HG03025 (cell line): ENCODE measurements around the gene XAGE3.
A peak's percentile ranks its signal among the peaks of the same experiment; 100 is the strongest.
"Not testable (repeated sequence)": the region's sequence is repeated elsewhere in the genome, so short reads cannot be mapped to it uniquely, and the experiment has no call there.

Source experiments
- ATAC-seq: cut with Tn5 transposase; IDR thresholded peaks from one replicate; pipeline ENCODE4 v1.9.1; 2021; ENCODE audit warnings: mild to moderate bottlenecking, moderate library complexity; ENCODE audit not compliant: unreplicated experiment, low FRiP score

XAGE3 gene

DNA sequence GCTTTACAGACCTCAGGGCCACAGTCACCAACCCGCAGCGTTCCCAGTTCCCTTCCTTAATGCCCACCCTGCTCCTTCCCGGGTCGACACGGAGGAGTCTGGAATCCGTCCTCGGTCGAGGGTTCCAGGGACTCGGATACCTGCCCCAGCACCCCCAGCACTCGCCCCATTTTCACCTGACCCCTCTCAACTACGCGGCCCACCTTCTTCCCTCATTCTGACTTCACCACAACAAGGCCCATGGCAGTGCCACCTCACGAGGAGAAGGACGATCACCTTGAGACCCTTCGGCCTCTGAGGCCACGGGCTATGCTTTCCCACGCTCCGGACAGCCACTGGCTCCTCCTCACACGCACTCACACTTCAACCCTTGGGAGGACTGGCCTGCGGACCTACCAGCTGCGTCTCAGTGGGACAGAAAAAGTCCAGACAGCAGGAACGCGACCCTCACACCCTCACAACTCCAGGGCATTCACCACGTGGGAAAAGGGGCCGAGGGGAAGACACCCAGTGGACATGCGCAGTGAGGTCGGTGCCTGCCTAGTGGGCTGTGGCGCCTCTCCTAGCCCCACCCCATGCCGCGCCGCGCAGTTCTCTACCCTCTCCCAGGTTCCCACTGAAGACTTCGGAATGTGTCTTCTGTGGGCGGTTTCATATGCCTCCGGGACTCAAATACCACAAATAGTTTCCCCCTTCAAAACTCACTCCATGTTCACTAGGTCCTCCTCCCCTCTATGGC is at the start of gene XAGE3:
Gene XAGE3 (minus strand): TSS at position 474 of the 739 bp plus-strand sequence. CDS start 950 bp downstream, outside the sequence.
- no peak for ATAC-seq

- not testable (repeated sequence) for ATAC-seq
These were observed 46.8 kb upstream of the XAGE3 start for GRCh38 chrX:52914704-52915103.

GRCh38 chrX:52913681-52914080 is 45.8 kb upstream of the XAGE3 start:
- ATAC-seq = not testable (repeated sequence)

- ATAC-seq = not testable (repeated sequence)
These were observed 41.6 kb upstream of the XAGE3 start for GRCh38 chrX:52909313-52909969.

GRCh38 chrX:52907900-52908299 is 40.0 kb upstream of the XAGE3 start:
- ATAC-seq = not testable (repeated sequence)

GRCh38 chrX:52907137-52907536 is 39.3 kb upstream of the XAGE3 start:
- not testable (repeated sequence) for ATAC-seq

DNA sequence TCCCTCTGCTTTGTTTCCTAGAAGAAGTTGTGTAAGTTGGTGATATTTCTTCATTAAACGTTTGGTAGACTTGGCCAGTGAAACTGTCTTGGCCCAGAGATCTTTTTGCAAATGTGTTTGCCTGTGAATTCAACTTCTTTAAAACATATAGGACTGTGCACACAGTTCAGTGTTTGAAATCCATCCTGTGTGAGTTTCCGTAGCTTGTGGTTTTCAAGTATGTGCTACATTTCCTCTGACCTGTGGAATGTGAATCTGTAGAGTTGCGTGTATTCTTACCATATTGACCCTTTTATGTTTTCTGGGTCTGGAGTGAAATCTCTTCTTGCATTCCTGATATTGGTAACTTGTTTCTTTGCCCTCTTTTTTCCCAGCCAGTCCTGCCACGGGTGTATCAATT is 38.2 kb upstream of the XAGE3 start:
- not testable (repeated sequence) for ATAC-seq

- not testable (repeated sequence) for ATAC-seq
These were observed 37.6 kb upstream of the XAGE3 start for GRCh38 chrX:52905531-52905930.

DNA sequence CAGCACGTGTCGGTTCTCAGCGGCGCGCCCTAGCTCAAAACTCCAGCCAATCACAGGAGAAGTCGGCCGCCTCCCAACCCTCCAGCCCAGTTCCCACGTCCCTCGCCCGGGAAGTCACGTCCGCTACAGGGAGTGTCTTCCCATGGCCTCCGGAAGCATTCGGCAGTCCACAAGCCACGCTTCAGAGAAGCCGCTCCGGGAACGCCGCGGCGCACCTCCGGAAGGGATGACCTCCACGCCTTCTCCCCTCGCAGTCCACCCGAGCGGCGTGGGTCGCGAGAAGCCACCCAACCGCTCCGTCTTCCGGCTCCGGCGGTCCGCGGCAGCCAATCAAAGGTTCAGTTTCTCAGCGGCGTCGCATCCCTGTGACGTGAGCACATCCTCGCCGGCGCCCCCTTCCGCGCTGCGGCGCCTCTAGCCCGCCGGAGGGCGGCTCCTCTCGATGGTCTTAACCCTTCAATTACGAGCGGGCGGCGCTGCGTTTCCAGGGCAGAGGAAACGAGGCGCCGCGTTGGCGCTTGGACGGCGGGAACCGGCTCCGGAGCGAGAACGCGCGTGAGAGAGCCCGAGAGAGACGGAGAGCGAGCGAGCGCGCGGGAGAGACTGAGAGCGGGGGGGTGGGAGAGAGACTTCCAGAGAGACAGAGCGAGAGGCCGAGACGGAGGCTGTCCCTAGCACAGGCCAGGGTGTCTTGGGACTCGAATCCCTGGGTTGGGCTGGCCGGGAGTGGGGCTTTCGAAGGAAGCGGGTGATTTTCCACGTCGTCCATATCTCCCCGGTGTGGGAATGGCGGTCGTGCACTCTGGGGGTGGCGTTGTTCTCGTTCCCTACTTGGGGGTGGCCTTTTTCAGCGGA is 29.2 kb upstream of the XAGE3 start, which contains the start of gene FAM156B:
Gene FAM156B (plus strand): TSS at position 476 of the 855 bp plus-strand sequence. CDS start 9,896 bp downstream, outside the sequence.
- peak; percentile 83 for ATAC-seq

- ATAC-seq = peak; percentile 19
These were observed 28.6 kb upstream of the XAGE3 start for GRCh38 chrX:52896438-52896837.

DNA sequence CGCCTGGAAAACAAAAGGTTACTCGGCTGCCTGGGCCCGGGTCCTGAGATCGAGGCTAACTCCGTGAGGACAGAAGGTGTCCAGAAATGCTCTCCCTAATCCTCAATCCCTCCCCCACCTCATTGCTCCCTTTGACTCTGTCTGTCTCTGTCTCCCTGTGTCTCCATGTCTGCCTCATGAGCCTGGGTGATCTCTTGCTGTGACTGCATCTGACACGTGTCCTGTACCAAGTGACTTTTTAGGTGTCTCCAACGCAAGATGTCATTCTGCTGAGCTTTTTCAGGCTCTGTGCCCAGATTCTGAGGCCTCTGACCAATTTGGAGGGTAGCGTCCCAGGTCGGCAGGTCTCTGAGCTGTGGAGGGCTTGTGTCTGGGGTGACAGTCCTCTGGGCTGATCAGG is 20.2 kb upstream of the XAGE3 start:
- not testable (repeated sequence) for ATAC-seq

DNA sequence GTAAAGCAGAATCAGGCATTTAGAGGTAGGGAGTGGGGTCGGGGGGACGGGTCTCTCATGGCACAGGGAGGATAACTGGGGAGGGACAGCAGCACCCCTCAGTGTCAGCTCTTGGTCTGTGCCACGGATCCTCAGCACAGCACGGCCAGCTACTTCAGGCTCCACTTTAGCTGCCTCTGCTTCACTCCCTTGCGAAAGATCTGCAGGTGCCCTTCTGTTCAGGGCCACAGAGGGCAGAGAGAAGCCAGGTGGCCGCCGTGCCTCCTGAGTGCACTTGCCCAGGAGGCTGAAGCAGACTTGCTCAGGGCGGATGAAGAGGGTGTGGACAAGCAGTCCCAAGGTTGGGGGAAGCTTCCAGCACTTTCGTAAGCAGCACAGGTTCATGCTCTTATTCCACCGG is 19.6 kb upstream of the XAGE3 start:
- not testable (repeated sequence) for ATAC-seq

DNA sequence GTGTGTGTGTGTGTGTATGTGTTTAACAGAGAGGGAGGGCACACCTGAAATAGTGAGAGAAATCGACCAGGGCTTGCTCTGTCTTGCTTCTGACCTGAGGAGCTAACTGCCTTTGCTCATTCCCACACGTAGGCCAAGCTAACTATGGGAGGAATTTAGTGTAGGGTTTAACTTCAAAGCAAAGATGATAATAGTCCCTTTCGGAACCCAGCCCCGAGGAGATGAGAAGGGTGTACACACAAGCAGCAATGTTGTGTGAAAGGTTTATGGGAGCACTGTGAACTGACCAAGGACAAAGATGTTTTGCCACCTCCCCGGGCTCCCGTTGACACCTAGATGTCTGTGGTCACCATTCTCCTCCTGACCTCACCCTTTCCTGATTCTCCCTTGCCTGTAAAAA is 8.5 kb upstream of the XAGE3 start:
- ATAC-seq = not testable (repeated sequence)

DNA sequence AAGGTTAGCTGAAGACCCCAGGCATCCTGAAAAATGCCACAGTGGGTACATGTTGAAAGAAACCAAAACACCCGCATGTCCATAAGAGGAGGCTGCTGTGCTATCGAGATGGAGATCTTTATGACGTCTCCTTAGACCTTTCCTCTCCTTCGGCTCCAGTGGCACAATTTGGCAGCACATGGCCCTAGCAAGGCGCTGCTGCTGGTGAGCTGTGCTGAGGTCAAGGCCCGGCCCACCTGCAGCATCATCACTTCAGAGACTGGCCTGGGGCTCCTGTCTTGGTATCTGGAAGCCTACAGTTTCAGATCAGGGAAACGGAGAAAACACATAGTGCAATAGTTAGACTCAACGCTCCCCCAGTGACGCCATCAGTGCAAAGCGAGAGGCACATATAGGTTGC is 7.6 kb upstream of the XAGE3 start:
- not testable (repeated sequence) for ATAC-seq

GRCh38 chrX:52874661-52875060 is 6.8 kb upstream of the XAGE3 start:
- ATAC-seq = no peak

DNA sequence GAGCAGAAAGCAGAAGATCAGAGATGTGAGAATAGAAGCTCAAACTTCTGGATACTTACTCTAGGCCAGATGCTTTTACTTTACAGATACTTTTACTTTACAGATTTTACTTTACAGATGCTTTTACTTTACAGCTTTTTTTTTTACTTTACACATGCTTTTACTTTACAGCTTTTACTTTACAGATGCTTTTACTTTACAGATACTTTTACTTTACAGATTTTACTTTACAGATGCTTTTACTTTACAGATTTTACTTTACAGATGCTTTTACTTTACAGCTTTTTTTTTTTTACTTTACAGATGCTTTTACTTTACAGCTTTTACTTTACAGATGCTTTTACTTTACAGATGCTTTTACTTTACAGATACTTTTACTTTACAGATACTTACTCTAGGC is 5.9 kb upstream of the XAGE3 start:
- ATAC-seq = not testable (repeated sequence)

GRCh38 chrX:52870046-52870445 is 2.2 kb upstream of the XAGE3 start:
- no peak for ATAC-seq

- ATAC-seq = no peak
These were observed 2.4 kb downstream of the XAGE3 start for GRCh38 chrX:52865343-52865998.

DNA sequence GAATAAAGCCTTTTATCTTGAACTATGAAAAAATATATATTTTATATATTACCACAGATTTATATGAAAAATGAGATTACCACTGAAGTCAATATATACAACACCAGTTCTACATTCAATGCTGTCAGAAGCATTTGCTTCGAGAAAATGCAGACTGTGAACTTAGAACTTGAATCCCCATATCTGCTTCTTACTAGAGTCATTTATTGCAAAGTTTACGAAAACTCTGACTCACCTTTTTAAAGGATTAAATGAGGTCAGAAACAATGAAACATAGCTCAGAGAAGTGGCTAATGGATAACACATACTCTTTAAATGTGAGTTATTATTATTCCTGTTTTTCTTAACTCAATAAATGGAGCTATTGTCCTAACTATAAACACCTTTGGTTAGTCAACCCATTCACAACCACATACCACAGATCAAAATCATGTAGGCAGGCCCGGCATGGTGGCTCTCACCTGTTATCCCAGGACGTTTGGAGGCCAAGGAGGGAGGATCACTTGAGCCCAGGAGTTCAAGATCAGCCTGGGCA is 10.8 kb downstream of the XAGE3 start:
- ATAC-seq = not testable (repeated sequence)
